ENCODE results near the gene HDHD5.

- TF ChIP-seq TAF1 (CRISPR knock-in tag; IDR thresholded peaks at IDR 0.05) (no peak), ZBTB26 (CRISPR knock-in tag; IDR thresholded peaks at IDR 0.05; ENCODE audit: borderline replicate concordance) (no peak), NBN (conservative IDR thresholded peaks at IDR 0.05) (no peak), PLSCR1 (CRISPR knock-in tag; IDR thresholded peaks at IDR 0.05; ENCODE audit: borderline replicate concordance) (no peak), POLR2A (IDR thresholded peaks at IDR 0.05; ENCODE audit: insufficient read depth in 1 of 2, low read depth in 2 of 2, low read length in 2 of 2) (no peak), FOXA3 (CRISPR knock-in tag; IDR thresholded peaks at IDR 0.05) (no peak), CTCF (CRISPR knock-in tag; IDR thresholded peaks at IDR 0.05) (no peak), ASH2L (IDR thresholded peaks at IDR 0.05; ENCODE audit: insufficient read length, low read depth, low read length) (no peak), ESRRA (CRISPR knock-in tag; IDR thresholded peaks at IDR 0.05; ENCODE audit: low read depth) (no peak), THAP9 (CRISPR knock-in tag; IDR thresholded peaks at IDR 0.05; ENCODE audit: borderline replicate concordance) (no peak), ZNF512B (CRISPR knock-in tag; IDR thresholded peaks at IDR 0.05; ENCODE audit: borderline replicate concordance) (no peak), SMC3 (IDR thresholded peaks at IDR 0.05; ENCODE audit: low read length) (no peak), NCOA1 (CRISPR knock-in tag; IDR thresholded peaks at IDR 0.05) (no peak)
Measured at GRCh38 chr22:17161991-17162390, 2.9 kb upstream of the HDHD5 start.

Measured in HepG2 (cell line).